ENCODE data around the gene TRIM69.

DNA sequence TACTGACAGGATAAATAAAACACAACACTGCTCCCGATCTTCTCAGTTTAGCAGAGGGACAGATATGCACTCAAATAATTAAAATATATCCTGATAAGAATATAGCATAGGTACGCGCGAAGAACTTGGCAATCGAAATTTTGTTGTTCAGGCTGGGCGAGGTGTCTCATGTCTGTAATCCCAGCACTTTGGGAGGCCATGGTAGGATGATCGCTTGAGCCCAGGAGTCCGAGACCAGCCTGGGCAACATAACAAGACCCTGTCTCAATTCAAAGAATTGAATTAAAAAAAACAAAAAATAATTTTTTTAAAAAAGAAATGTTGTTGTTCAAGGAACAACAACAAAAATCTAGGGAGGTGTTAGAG is 17.4 kb upstream of the TRIM69 start:
- TF ChIP-seq, protein P1, sequence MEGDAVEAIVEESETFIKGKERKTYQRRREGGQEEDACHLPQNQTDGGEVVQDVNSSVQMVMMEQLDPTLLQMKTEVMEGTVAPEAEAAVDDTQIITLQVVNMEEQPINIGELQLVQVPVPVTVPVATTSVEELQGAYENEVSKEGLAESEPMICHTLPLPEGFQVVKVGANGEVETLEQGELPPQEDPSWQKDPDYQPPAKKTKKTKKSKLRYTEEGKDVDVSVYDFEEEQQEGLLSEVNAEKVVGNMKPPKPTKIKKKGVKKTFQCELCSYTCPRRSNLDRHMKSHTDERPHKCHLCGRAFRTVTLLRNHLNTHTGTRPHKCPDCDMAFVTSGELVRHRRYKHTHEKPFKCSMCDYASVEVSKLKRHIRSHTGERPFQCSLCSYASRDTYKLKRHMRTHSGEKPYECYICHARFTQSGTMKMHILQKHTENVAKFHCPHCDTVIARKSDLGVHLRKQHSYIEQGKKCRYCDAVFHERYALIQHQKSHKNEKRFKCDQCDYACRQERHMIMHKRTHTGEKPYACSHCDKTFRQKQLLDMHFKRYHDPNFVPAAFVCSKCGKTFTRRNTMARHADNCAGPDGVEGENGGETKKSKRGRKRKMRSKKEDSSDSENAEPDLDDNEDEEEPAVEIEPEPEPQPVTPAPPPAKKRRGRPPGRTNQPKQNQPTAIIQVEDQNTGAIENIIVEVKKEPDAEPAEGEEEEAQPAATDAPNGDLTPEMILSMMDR (IDR thresholded peaks at IDR 0.05) = no peak
- no peak for TF ChIP-seq EZH2 (IDR thresholded peaks at IDR 0.05; ENCODE audit: borderline replicate concordance, insufficient read depth, low read depth, low read length, poor library complexity, severe bottlenecking)
